Panc1 (cell line): ENCODE data around the gene KAZN. TPM values are rescaled to one million over a fixed set of nuclear protein-coding genes. Genes with fewer than 3 reads are reported as not detected.

Experiments used
- ATAC-seq: fragments of 200-7000 bp; cut with Tn5 transposase; 2 replicates; pipeline ENCODE4 v1.9.1; 2020; ENCODE audit warnings: mild to moderate bottlenecking, moderate library complexity
- BruUV-seq: library from RNA; stranded (reverse); fragments of 400-500 nt; replicated peaks from 2 replicates; lab custom pipeline; 2021; lab: Mats Ljungman, UMichigan
- CTCF ChIA-PET: fragments of 300-600 bp; sonication (Branson Sonifier 250); formaldehyde crosslinking; loops from one replicate; lab custom pipeline; 2022; ENCODE audit warnings: antibody characterized with exemption; lab: Charles Lee
- POLR2A ChIA-PET: fragments of 300-600 bp; sonication (Branson Sonifier 250); formaldehyde crosslinking; loops from one replicate; lab custom pipeline; 2022; ENCODE audit warnings: antibody characterized with exemption; lab: Charles Lee
- DNase-seq: peaks from one replicate; pipeline ENCODE4 v3.0.0-alpha.2; 2010; ENCODE audit warnings: low read depth, low spot score
- H3K27ac ChIP-seq: 2 replicates; pipeline ENCODE4 v1.5.1; 2011; ENCODE audit warnings: mild to moderate bottlenecking, low read length, inconsistent platforms
- H3K27me3 ChIP-seq: fragments of 200-500 bp; sonication (Bioruptor generic); 2 replicates; pipeline ENCODE4 v1.6.0; 2014; ENCODE audit warnings: low read length, inconsistent platforms; ENCODE audit not compliant: control insufficient read depth, insufficient read depth
- H3K36me3 ChIP-seq: fragments of 200-500 bp; sonication (Bioruptor generic); 2 replicates; pipeline ENCODE4 v1.5.1; 2014; ENCODE audit warnings: inconsistent platforms, mild to moderate bottlenecking, low read length, moderate library complexity; ENCODE audit not compliant: control insufficient read depth, insufficient read depth
- H3K4me1 ChIP-seq: 2 replicates; pipeline ENCODE4 v1.5.1; 2011; ENCODE audit warnings: inconsistent platforms, mild to moderate bottlenecking, low read length, moderate library complexity; ENCODE audit not compliant: control insufficient read depth, insufficient read depth
- H3K4me3 ChIP-seq, 2 experiments: 2 replicates each; pipeline ENCODE4 v1.5.1; 2011 to 2012; ENCODE audit warnings: low read depth in 2 of 2, low read length in 2 of 2, mild to moderate bottlenecking in 2 of 2, inconsistent platforms in 1 of 2, moderate library complexity in 1 of 2
- H3K9me3 ChIP-seq: fragments of 200-500 bp; sonication (Bioruptor generic); 2 replicates; pipeline ENCODE4 v1.5.1; 2014; ENCODE audit warnings: low read depth, mild to moderate bottlenecking, inconsistent platforms, low read length, moderate library complexity; ENCODE audit not compliant: control insufficient read depth, insufficient read depth
- POLR2AphosphoS5 ChIP-seq: IDR thresholded peaks from 2 replicates; pipeline ENCODE4 v1.6.1; 2012; ENCODE audit warnings: mild to moderate bottlenecking, low read depth, low read length, moderate library complexity
- SIN3A ChIP-seq: IDR thresholded peaks from 2 replicates; pipeline ENCODE4 v1.6.1; 2012; ENCODE audit warnings: low read depth, mild to moderate bottlenecking, low read length, moderate library complexity, borderline replicate concordance; ENCODE audit not compliant: insufficient read depth
- TCF7L2 ChIP-seq: IDR thresholded peaks from 2 replicates; pipeline ENCODE4 v1.6.1; 2011; ENCODE audit warnings: mild to moderate bottlenecking, low read depth, low read length, inconsistent platforms
- in situ Hi-C: cut with HindIII; loops from 2 replicates; pipeline ENCODE4 v1.10.0; 2016; ENCODE audit warnings: low sequenced_read_pairs, low pct_unique_long_range_greater_than_20kb
- intact Hi-C: fragments of 100-400 bp; cut with micrococcal nuclease; formaldehyde crosslinking; loops from one replicate; pipeline ENCODE4 v1.10.0; 2022; ENCODE audit not compliant: unreplicated experiment
- total RNA-seq: library from RNA; stranded (reverse); gene quantifications from one replicate; pipeline ENCODE4 v1.2.1, GENCODE V29; 2021; ENCODE audit not compliant: unreplicated experiment
- TF ChIP-seq, protein P1 (sequence below): fragments of 450-650 bp; IDR thresholded peaks from 2 replicates; pipeline ENCODE4 v1.5.1; 2017; ENCODE audit warnings: mild to moderate bottlenecking
- TF ChIP-seq, protein P2 (sequence below), 2 experiments: IDR thresholded peaks; 2 replicates each; pipeline ENCODE4 v1.6.1; 2011 to 2012; ENCODE audit warnings: low read depth in 2 of 2, control low read depth in 1 of 2, low read length in 1 of 2, mild to moderate bottlenecking in 1 of 2, moderate library complexity in 1 of 2; ENCODE audit not compliant: insufficient read depth in 1 of 2

The KAZN gene
- total RNA-seq, 1 experiment from 2014 or later: 6.6 TPM

DNA sequence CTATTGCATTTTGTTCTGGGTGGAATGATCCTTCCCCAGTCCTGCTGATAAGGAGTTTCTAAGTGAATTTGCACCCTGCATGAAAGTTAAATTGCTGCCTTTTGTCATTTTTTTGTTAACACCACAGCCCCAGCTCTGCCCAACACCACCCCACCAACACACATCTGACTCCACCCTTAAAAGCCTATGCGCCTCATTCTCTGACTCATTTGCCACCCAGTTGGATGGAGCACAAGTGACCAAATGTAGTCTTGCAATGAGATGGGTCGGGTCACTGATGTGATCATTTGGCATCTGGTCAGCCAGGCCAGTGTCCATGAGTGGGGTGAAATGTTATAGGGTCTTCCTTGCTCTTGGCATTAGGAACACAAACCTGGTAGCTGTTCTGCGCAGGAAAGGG lies 256.8 kb downstream of the KAZN start:
- Histone ChIP-seq H3K27me3 (peaks cover 26% of the 10 kb centered on the region), H3K36me3 (no peaks in the 10 kb centered on the region), H3K4me1 (no peaks in the 10 kb centered on the region), H3K27ac (no peak overlapping the region), H3K9me3 (no peaks in the 10 kb centered on the region), H3K4me3 (no peak overlapping the region)
- ATAC-seq (no peak), DNase-seq (no peak)
- in situ Hi-C loops: no loop called here
- BruUV-seq: no TSS peak
- TF ChIP-seq, protein P1, sequence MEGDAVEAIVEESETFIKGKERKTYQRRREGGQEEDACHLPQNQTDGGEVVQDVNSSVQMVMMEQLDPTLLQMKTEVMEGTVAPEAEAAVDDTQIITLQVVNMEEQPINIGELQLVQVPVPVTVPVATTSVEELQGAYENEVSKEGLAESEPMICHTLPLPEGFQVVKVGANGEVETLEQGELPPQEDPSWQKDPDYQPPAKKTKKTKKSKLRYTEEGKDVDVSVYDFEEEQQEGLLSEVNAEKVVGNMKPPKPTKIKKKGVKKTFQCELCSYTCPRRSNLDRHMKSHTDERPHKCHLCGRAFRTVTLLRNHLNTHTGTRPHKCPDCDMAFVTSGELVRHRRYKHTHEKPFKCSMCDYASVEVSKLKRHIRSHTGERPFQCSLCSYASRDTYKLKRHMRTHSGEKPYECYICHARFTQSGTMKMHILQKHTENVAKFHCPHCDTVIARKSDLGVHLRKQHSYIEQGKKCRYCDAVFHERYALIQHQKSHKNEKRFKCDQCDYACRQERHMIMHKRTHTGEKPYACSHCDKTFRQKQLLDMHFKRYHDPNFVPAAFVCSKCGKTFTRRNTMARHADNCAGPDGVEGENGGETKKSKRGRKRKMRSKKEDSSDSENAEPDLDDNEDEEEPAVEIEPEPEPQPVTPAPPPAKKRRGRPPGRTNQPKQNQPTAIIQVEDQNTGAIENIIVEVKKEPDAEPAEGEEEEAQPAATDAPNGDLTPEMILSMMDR: no peak
- no peak for TF ChIP-seq POLR2AphosphoS5
- no peak for TF ChIP-seq SIN3A
- TF ChIP-seq TCF7L2: no peak
- TF ChIP-seq, protein P2, sequence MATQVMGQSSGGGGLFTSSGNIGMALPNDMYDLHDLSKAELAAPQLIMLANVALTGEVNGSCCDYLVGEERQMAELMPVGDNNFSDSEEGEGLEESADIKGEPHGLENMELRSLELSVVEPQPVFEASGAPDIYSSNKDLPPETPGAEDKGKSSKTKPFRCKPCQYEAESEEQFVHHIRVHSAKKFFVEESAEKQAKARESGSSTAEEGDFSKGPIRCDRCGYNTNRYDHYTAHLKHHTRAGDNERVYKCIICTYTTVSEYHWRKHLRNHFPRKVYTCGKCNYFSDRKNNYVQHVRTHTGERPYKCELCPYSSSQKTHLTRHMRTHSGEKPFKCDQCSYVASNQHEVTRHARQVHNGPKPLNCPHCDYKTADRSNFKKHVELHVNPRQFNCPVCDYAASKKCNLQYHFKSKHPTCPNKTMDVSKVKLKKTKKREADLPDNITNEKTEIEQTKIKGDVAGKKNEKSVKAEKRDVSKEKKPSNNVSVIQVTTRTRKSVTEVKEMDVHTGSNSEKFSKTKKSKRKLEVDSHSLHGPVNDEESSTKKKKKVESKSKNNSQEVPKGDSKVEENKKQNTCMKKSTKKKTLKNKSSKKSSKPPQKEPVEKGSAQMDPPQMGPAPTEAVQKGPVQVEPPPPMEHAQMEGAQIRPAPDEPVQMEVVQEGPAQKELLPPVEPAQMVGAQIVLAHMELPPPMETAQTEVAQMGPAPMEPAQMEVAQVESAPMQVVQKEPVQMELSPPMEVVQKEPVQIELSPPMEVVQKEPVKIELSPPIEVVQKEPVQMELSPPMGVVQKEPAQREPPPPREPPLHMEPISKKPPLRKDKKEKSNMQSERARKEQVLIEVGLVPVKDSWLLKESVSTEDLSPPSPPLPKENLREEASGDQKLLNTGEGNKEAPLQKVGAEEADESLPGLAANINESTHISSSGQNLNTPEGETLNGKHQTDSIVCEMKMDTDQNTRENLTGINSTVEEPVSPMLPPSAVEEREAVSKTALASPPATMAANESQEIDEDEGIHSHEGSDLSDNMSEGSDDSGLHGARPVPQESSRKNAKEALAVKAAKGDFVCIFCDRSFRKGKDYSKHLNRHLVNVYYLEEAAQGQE (IDR thresholded peaks at IDR 0.05; ENCODE audit: insufficient read depth in 1 of 2, low read depth in 2 of 2, low read length in 1 of 2): no peak
- ChIA-PET CTCF (no interaction called here), POLR2A (no interaction called here)
- intact Hi-C loops: no loop called here

DNA sequence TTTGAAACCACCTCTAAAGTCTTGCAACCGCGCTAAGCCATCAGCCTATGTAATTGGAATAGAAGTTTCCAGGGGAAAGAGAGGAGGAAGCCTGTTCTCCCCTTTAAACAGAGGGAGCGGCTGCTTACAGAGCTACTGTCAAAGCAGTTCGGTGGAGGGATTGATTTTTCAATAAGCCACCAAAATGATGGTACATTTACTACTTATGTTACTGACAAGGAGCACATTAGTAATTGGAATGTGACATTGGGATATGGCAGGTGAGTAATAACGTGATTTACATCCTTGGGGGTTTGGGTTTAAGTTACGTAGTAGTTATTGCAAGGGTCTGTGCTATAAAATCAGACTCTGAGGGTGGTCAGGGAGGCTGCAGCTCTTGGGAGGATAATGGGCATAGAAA lies 257.3 kb downstream of the KAZN start:
- H3K27me3 ChIP-seq: peaks cover 26% of the 10 kb centered on the region

More for the DNA sequence above, 257.3 kb downstream of the KAZN start:
- POLR2A ChIA-PET: no interaction called here
- intact Hi-C loops: no loop called here
- CTCF ChIA-PET: no interaction called here
- ATAC-seq: no peak
- in situ Hi-C loops: no loop called here
- Histone ChIP-seq H3K9me3 (no peaks in the 10 kb centered on the region), H3K4me3 (no peak overlapping the region), H3K36me3 (no peaks in the 10 kb centered on the region), H3K4me1 (no peaks in the 10 kb centered on the region), H3K27ac (no peak overlapping the region)
- TF ChIP-seq TCF7L2 (no peak), SIN3A (no peak)
- TF ChIP-seq, protein P2 (IDR thresholded peaks at IDR 0.05; ENCODE audit: insufficient read depth in 1 of 2, low read depth in 2 of 2, low read length in 1 of 2): no peak
- DNase-seq: no peak
- no TSS peak for BruUV-seq
